GM10266 (cell line): Measurements from ENCODE around the gene CDS1.

Source experiments
- DNase-seq: peaks from one replicate; pipeline ENCODE4 v3.0.0; 2012; ENCODE audit errors: extremely low spot score
- TF ChIP-seq, protein P1 (sequence below): IDR thresholded peaks from 2 replicates; pipeline ENCODE4 v1.5.1; 2012; ENCODE audit warnings: mild to moderate bottlenecking, low read depth; ENCODE audit not compliant: control insufficient read depth, insufficient read depth; ENCODE audit errors: missing control alignments

Gene CDS1

DNA sequence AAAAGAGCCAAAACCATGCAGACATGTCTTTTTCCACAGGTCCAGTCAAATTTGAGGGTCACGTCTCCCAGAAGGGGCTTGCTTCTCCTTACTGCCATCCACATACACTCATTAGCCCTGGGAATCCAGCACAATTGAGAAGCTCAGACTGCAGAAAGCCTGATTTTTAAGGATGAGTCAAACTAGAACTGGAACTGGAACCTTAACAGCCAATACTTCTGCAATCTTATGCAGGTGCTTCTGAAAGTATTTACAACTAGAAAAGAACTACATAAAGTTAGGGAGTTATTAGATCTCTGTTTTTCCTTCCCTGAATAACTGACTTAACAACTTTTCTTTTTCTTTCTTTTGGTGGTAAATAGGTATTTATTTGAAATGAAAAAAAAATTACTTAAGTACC lies 86.3 kb downstream of the CDS1 start:
- TF ChIP-seq, protein P1, sequence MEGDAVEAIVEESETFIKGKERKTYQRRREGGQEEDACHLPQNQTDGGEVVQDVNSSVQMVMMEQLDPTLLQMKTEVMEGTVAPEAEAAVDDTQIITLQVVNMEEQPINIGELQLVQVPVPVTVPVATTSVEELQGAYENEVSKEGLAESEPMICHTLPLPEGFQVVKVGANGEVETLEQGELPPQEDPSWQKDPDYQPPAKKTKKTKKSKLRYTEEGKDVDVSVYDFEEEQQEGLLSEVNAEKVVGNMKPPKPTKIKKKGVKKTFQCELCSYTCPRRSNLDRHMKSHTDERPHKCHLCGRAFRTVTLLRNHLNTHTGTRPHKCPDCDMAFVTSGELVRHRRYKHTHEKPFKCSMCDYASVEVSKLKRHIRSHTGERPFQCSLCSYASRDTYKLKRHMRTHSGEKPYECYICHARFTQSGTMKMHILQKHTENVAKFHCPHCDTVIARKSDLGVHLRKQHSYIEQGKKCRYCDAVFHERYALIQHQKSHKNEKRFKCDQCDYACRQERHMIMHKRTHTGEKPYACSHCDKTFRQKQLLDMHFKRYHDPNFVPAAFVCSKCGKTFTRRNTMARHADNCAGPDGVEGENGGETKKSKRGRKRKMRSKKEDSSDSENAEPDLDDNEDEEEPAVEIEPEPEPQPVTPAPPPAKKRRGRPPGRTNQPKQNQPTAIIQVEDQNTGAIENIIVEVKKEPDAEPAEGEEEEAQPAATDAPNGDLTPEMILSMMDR: no peak
- DNase-seq: no peak

DNA sequence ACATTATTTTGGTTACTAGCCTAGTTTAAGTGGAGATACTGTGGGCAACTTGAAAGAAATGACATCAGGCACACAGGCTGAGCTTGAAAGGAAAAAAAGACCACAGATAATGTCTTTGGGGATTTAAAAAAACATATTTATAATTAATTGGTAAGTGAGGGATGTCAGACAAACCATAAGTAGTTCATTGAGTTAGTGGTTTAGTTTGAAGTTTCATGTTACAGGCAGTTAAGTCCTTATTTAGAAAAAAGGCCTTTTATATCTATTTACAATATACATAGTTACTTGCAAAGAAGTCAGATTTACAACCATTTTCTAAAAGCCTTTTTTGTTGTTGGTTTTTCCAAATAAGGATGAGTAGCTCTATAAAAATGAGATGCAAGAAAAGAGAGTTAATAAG lies 89.2 kb downstream of the CDS1 start:
- TF ChIP-seq, protein P1: no peak
- DNase-seq: no peak

DNA sequence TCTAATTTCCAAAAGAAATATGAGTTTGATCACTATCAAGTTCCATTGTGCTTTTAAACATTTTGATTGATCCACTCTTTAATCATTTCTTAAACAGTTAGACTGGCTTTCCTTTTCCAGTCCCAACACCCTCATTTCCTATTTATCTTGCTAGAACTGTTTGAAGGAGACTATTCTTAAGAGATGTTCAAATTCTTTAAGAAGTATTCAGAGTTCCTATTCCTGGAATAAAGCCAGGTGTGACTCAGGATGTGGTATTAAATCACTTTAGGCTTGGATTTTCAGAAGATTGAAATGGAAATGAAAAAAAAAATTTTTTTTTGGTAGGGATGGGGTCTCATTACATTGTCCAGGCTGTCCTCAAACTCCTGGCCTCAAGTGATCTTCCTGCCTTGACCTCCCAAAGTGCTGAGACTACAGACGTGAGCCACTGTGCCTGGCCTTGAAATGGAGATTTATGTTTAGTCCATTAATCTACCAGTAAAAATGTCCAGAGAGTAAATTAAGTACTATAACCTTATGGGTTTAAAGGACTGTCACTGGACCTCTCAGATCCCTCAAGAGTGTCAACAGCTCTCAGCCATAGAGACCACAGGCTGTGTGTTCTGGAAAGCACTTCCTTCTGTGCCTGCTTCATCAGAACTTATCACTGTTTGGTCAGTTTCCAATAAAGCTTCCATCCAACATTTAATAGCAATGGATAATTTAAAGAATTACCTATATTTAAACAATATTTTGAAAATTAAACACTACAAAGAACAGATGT lies 90.7 kb downstream of the CDS1 start:
- TF ChIP-seq, protein P1: no peak
- no peak for DNase-seq

DNA sequence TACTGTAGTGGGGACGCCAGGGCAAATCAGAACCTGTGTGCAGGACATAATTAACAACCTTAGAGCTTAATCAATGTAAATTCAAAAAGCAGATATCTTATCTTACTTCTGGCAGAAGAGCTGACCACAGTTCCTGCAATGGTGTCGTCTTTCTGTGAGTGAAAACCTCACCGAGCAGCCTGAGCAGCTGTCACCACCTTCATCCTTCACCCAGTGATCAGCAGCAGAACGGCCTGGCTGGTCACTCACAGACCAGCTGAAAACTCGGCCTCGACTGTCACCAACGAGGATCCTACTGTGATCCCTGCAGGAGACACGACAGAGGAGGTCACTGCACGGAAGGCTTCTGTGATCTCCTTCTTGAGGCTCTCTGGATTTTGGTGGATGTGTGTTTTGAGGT lies 94.2 kb downstream of the CDS1 start:
- TF ChIP-seq, protein P1: no peak

DNA sequence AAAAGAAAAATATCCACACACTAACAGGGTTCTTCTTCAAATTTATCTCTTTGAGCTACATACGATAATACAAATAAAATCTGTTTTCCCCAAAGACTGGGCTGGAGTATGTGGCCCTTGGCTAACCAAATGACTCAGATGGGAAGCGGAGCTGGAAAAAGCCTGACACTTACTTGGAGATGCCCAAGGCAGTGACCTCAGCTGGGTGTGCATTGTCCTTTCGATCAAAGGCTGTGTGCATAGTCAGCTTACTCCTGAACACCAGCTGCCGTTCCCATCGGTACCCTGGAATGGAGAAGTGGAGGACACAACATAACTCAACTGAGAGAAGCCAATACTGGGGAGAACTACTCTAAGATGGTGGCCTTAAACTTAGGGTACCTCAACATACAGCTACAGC lies 95.1 kb downstream of the CDS1 start:
- TF ChIP-seq, protein P1: no peak
- no peak for DNase-seq

More for the DNA sequence above, 94.2 kb downstream of the CDS1 start:
- DNase-seq: no peak

DNA sequence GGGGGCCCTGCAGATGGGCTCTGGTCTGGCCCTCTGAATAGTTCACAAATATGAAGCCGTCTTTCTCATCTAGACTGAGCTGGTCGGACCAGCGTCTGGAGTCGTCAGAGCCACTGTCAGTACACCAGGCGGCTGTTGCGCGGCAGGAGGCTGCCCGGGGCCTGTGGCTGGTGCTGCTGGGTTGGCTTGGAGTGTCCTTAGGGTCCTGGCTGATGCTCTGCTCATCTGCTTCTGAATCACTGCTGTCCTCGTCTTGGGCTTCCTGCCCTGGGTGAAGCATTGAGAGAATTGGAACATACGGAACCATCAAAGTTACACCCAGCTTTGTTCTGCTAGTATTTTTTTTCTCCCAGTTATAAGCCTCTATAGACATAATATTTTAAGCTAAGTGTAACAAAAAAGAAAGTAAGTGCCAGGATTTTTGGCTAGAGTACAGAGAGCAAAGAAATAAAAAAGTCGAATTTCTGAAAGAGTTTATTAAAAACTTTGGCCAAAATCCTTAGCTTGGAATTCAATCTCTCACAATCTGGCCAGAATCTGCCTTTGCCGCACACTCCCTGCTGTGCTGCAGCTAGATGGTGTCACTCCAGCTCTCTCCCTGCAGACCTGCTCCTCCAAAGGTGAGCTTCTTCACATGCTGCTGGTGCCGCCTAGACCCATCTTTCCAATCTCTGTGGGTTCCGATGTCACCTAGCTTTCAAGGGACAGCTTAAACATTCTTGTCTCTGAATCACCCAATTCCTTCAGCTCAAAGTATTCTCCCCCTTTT lies 96.2 kb downstream of the CDS1 start:
- TF ChIP-seq, protein P1: no peak
- DNase-seq: no peak

DNA sequence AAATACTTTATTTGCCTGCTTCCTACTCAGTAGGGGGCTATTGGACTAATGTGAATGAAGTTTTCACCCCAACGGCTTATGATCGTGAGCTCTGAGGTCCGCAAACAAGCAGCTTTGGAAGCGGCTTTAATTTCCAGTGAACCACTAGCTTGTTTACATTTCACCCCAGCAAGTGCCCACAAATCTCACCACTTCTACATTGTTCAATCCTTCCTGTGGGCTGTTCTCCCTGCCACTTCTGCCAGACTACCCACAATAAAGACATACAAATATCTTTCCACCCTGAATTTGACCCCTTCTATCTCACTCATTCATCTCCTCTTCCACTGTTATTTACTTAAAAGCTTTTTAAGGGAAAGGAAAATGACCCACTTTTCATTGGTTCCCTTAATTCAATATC lies 98.0 kb downstream of the CDS1 start:
- DNase-seq: no peak

More for the DNA sequence above, 98.0 kb downstream of the CDS1 start:
- TF ChIP-seq, protein P1: no peak
